CD4-positive, CD25-positive, alpha-beta regulatory T cell (primary cell): ENCODE data around the gene GMFB. TPM values are rescaled to one million over a fixed set of nuclear protein-coding genes. Genes with fewer than 3 reads are reported as not detected.

Source experiments
- ATAC-seq, 2 donors: fragments of 150-1000 bp; cut with Tn5 transposase; one replicate each; pipeline ENCODE4 v1.10.0; 2021; ENCODE audit warnings: low read depth in 2 of 2, moderate number of reproducible peaks in 2 of 2, moderate library complexity in 1 of 2
- DNase-seq, 3 donors: peaks; one replicate each; pipeline versions ENCODE4 v3.0.0 to v3.0.0-alpha.2; 2012 to 2022; ENCODE audit warnings: mixed read lengths in 1 of 3
- H3K27ac ChIP-seq: one replicate; pipeline ENCODE4 v1.7.0; 2013; ENCODE audit warnings: mild to moderate bottlenecking, low read length; ENCODE audit not compliant: insufficient read depth, poor library complexity, severe bottlenecking
- H3K27me3 ChIP-seq: one replicate; pipeline ENCODE4 v1.7.0; 2013; ENCODE audit warnings: low read length; ENCODE audit not compliant: control insufficient read depth, insufficient read depth
- H3K36me3 ChIP-seq: one replicate; pipeline ENCODE4 v1.7.0; 2013; ENCODE audit warnings: mild to moderate bottlenecking, low read length, moderate library complexity; ENCODE audit not compliant: control insufficient read depth, insufficient read depth
- H3K4me1 ChIP-seq: 2 replicates; pipeline ENCODE4 v1.7.0; 2013; ENCODE audit warnings: mild to moderate bottlenecking, low read length; ENCODE audit not compliant: insufficient read depth, control insufficient read depth, poor library complexity, severe bottlenecking
- H3K4me3 ChIP-seq: one replicate; pipeline ENCODE4 v1.7.0; 2013; ENCODE audit warnings: low read depth, mild to moderate bottlenecking, low read length, moderate library complexity
- H3K9me3 ChIP-seq, 2 experiments: 1 replicate in 1 of 2; 2 replicates in 1 of 2; pipeline ENCODE4 v1.7.0; 2013; ENCODE audit warnings: low read length in 2 of 2, mild to moderate bottlenecking in 1 of 2, moderate library complexity in 1 of 2; ENCODE audit not compliant: control insufficient read depth in 2 of 2
- H3K27ac Mint-ChIP-seq, 3 donors: one replicate each; pipeline ENCODE4 v1.8.0; 2020 to 2022; ENCODE audit warnings: mild to moderate bottlenecking in 3 of 3, mixed read lengths in 3 of 3, moderate library complexity in 2 of 3
- H3K27me3 Mint-ChIP-seq: one replicate; pipeline ENCODE4 v1.8.0; 2022; ENCODE audit warnings: mild to moderate bottlenecking, mixed read lengths
- H3K36me3 Mint-ChIP-seq: one replicate; pipeline ENCODE4 v1.8.0; 2020; ENCODE audit warnings: mixed read lengths
- H3K4me1 Mint-ChIP-seq, 4 donors: one replicate each; pipeline ENCODE4 v1.8.0; 2020 to 2022; ENCODE audit warnings: mixed read lengths in 4 of 4, mild to moderate bottlenecking in 1 of 4
- H3K4me3 Mint-ChIP-seq, 4 donors: one replicate each; pipeline ENCODE4 v1.8.0; 2020 to 2022; ENCODE audit warnings: mild to moderate bottlenecking in 4 of 4, mixed read lengths in 4 of 4, moderate library complexity in 3 of 4
- H3K9me3 Mint-ChIP-seq, 7 donors: one replicate each; pipeline ENCODE4 v1.8.0; 2020 to 2022; ENCODE audit warnings: mixed read lengths in 7 of 7, mild to moderate bottlenecking in 3 of 7, moderate library complexity in 2 of 7
- polyA plus RNA-seq, 4 donors: library from polyadenylated mRNA; unstranded; fragments of 300-500 nt; fragmentation: Illumina TruSeq; gene quantifications; one replicate each; pipeline ENCODE4 v1.2.3, GENCODE V29; 2021
- total RNA-seq: library from RNA; stranded (reverse); gene quantifications from one replicate; pipeline ENCODE4 v1.2.3, GENCODE V29; 2022

The GMFB gene
- total and polyA plus RNA-seq, 5 donors from 2014 or later = 16.3 to 30.7 (median 20.8) TPM

GRCh38 chr14:54425068-54425467 is 63.7 kb downstream of the GMFB start:
- Histone ChIP-seq H3K4me1 (no peaks in the 10 kb centered on the region), H3K27ac (no peak overlapping the region), H3K36me3 (peaks cover 43% of the 10 kb centered on the region), H3K9me3 (no peaks in the 10 kb centered on the region), H3K27me3 (no peaks in the 10 kb centered on the region), H3K4me3 (no peak overlapping the region)
- H3K27ac Mint-ChIP-seq = no peak overlapping the region
- no peaks in the 10 kb centered on the region for H3K9me3 Mint-ChIP-seq
- H3K27me3 Mint-ChIP-seq = no peaks in the 10 kb centered on the region
- DNase-seq (no peak), ATAC-seq (no peak)
- peaks cover 26% of the 10 kb centered on the region for H3K36me3 Mint-ChIP-seq
- no peak overlapping the region for H3K4me3 Mint-ChIP-seq
- peaks cover 0 to 11% (median 8%) of the 10 kb centered on the region in 4 donors for H3K4me1 Mint-ChIP-seq

Other genes with a start within 250 kb of the GMFB start
- gene CDKN3, start 92.0 kb downstream of the GMFB start, total RNA-seq = 9.3 TPM
- gene CDKN3, start 92.0 kb downstream of the GMFB start, polyA plus RNA-seq = 10 to 100 TPM; 12.2 to 20.7 (median 17.2) TPM
- 40.5 TPM for gene CNIH1, start 47.6 kb downstream of the GMFB start, total RNA-seq
- gene CNIH1, start 47.6 kb downstream of the GMFB start, polyA plus RNA-seq = 100 to 1,000 TPM in 2 of 4 donors, 10 to 100 TPM in 2; 81.2 to 112 (median 102) TPM
- gene CGRRF1, start 20.9 kb upstream of the GMFB start, total RNA-seq = 27.7 TPM
- gene CGRRF1, start 20.9 kb upstream of the GMFB start, polyA plus RNA-seq = 10 to 100 TPM; 31.1 to 45.6 (median 33.4) TPM
- gene SAMD4A, start 78.1 kb upstream of the GMFB start, total RNA-seq = 7.9 TPM
- under 1 TPM in 3 of 4 donors, not detected in 1; 0.05 to 0.16 (median 0.10) TPM for gene SAMD4A, start 78.1 kb upstream of the GMFB start, polyA plus RNA-seq